Myocyte (in vitro differentiated cells): ENCODE data around the gene CLTCL1. TPM values are rescaled to one million over a fixed set of nuclear protein-coding genes. Genes with fewer than 3 reads are reported as not detected.
"Not testable (repeated sequence)": the region's sequence is repeated elsewhere in the genome, so short reads cannot be mapped to it uniquely, and the experiment has no call there.

Experiments used
- DNase-seq: peaks from one replicate; pipeline ENCODE4 v3.0.0-alpha.2; 2012; ENCODE audit warnings: low read depth
- polyA plus RNA-seq: library from polyadenylated mRNA; unstranded; fragments of >200 nt; gene quantifications from one replicate; pipeline ENCODE4 v1.2.1, GENCODE V29; 2012; ENCODE audit warnings: missing spikeins
- total RNA-seq: library from RNA; depleted of rRNA; stranded (reverse); fragments of >200 nt; gene quantifications from 2 replicates; pipeline ENCODE4 v1.2.3, GENCODE V29; 2014

The CLTCL1 gene
- 33.7 and 46.2 TPM in 2 replicates for total RNA-seq
- 71.8 TPM for polyA plus RNA-seq

GRCh38 chr22:19291580-19292457 is at the start of gene CLTCL1:
Gene CLTCL1 (minus strand): TSS chr22:19291719. CDS start chr22:19291641, 78 bp downstream.
- peak; percentile 68 for DNase-seq

- no peak for DNase-seq
Measured at GRCh38 chr22:19337137-19337536, 45.6 kb upstream of the CLTCL1 start.

- no peak for DNase-seq
Measured at GRCh38 chr22:19336133-19337075, 44.9 kb upstream of the CLTCL1 start.

- no peak for DNase-seq
Measured at GRCh38 chr22:19331975-19332374, 40.5 kb upstream of the CLTCL1 start.

GRCh38 chr22:19331474-19331873 is 40.0 kb upstream of the CLTCL1 start:
- DNase-seq: no peak

GRCh38 chr22:19330865-19331418 is 39.4 kb upstream of the CLTCL1 start:
- no peak for DNase-seq

- not testable (repeated sequence) for DNase-seq
Measured at GRCh38 chr22:19330205-19330604, 38.7 kb upstream of the CLTCL1 start.

- no peak for DNase-seq
Measured at GRCh38 chr22:19329454-19329853, 37.9 kb upstream of the CLTCL1 start.

- DNase-seq: peak; percentile 28
Measured at GRCh38 chr22:19325296-19325948, 33.9 kb upstream of the CLTCL1 start.

- not testable (repeated sequence) for DNase-seq
Measured at GRCh38 chr22:19323420-19323819, 31.9 kb upstream of the CLTCL1 start.

- no peak for DNase-seq
Measured at GRCh38 chr22:19321757-19322156, 30.2 kb upstream of the CLTCL1 start.

- not testable (repeated sequence) for DNase-seq
Measured at GRCh38 chr22:19320136-19320535, 28.6 kb upstream of the CLTCL1 start.

- DNase-seq: no peak
Measured at GRCh38 chr22:19319281-19319680, 27.8 kb upstream of the CLTCL1 start.

- DNase-seq: no peak
Measured at GRCh38 chr22:19317865-19318264, 26.3 kb upstream of the CLTCL1 start.

- no peak for DNase-seq
Measured at GRCh38 chr22:19307872-19308271, 16.4 kb upstream of the CLTCL1 start.

- not testable (repeated sequence) for DNase-seq
Measured at GRCh38 chr22:19306535-19306934, 15.0 kb upstream of the CLTCL1 start.

GRCh38 chr22:19304547-19304946 is 13.0 kb upstream of the CLTCL1 start:
- DNase-seq: no peak

- no peak for DNase-seq
Measured at GRCh38 chr22:19303785-19304184, 12.3 kb upstream of the CLTCL1 start.

GRCh38 chr22:19295733-19296132 is 4.2 kb upstream of the CLTCL1 start:
- no peak for DNase-seq

- DNase-seq: peak; percentile 57
Measured at GRCh38 chr22:19292458-19293230, 1.1 kb upstream of the CLTCL1 start.
